ENCODE measurements around the gene PPM1H.
"Not testable (repeated sequence)": the region's sequence is repeated elsewhere in the genome, so short reads cannot be mapped to it uniquely, and the experiment has no call there.

PPM1H gene

GRCh38 chr12:62677355-62677754 lies 257.6 kb downstream of the PPM1H start:
- H3K27ac ChIP-seq = no peak overlapping the region
- peaks cover 8% of the 10 kb centered on the region for H3K36me3 ChIP-seq
- TF ChIP-seq CTCF (IDR thresholded peaks at IDR 0.05) = no peak
- H3K4me1 ChIP-seq (ENCODE audit: control insufficient read depth in 1 of 2, insufficient read depth in 1 of 2, low read depth in 1 of 2, low read length in 1 of 2) = peaks cover 0 to 7% of the 10 kb centered on the region in 2 experiments
- no peak overlapping the region for H3K4me3 ChIP-seq (ENCODE audit: low read depth in 1 of 2, low read length in 1 of 2)
- H3K27me3 ChIP-seq = no peaks in the 10 kb centered on the region
- H3K9me3 ChIP-seq = peaks cover 11% of the 10 kb centered on the region

GRCh38 chr12:62676521-62677307 lies 258.2 kb downstream of the PPM1H start:
- Histone ChIP-seq H3K27ac (no peak overlapping the region), H3K27me3 (no peaks in the 10 kb centered on the region), H3K36me3 (peaks cover 8% of the 10 kb centered on the region), H3K4me3 (ENCODE audit: low read depth in 1 of 2, low read length in 1 of 2) (no peak overlapping the region), H3K4me1 (ENCODE audit: control insufficient read depth in 1 of 2, insufficient read depth in 1 of 2, low read depth in 1 of 2, low read length in 1 of 2) (peaks cover 0 to 7% of the 10 kb centered on the region in 2 experiments), H3K9me3 (peaks cover 11% of the 10 kb centered on the region)
- TF ChIP-seq CTCF (IDR thresholded peaks at IDR 0.05) = no peak

GRCh38 chr12:62673028-62673815 lies 261.7 kb downstream of the PPM1H start:
- Histone ChIP-seq H3K4me1 (ENCODE audit: control insufficient read depth in 1 of 2, insufficient read depth in 1 of 2, low read depth in 1 of 2, low read length in 1 of 2) (no peaks in the 10 kb centered on the region), H3K9me3 (peaks cover 11% of the 10 kb centered on the region), H3K27me3 (no peaks in the 10 kb centered on the region), H3K36me3 (peaks cover 8% of the 10 kb centered on the region), H3K4me3 (ENCODE audit: low read depth in 1 of 2, low read length in 1 of 2) (no peak overlapping the region), H3K27ac (no peak overlapping the region)
- TF ChIP-seq CTCF (IDR thresholded peaks at IDR 0.05) = no peak

GRCh38 chr12:62670986-62671720 lies 263.8 kb downstream of the PPM1H start:
- Histone ChIP-seq H3K36me3 (peaks cover 10% of the 10 kb centered on the region), H3K4me1 (ENCODE audit: control insufficient read depth in 1 of 2, insufficient read depth in 1 of 2, low read depth in 1 of 2, low read length in 1 of 2) (no peaks in the 10 kb centered on the region), H3K9me3 (no peaks in the 10 kb centered on the region), H3K4me3 (ENCODE audit: low read depth in 1 of 2, low read length in 1 of 2) (no peak overlapping the region), H3K27ac (no peak overlapping the region), H3K27me3 (no peaks in the 10 kb centered on the region)
- no peak for TF ChIP-seq CTCF (IDR thresholded peaks at IDR 0.05)

GRCh38 chr12:62668782-62669181 lies 266.2 kb downstream of the PPM1H start:
- Histone ChIP-seq H3K27me3 (no peaks in the 10 kb centered on the region), H3K9me3 (no peaks in the 10 kb centered on the region), H3K4me1 (ENCODE audit: control insufficient read depth in 1 of 2, insufficient read depth in 1 of 2, low read depth in 1 of 2, low read length in 1 of 2) (no peaks in the 10 kb centered on the region), H3K36me3 (peaks cover 10% of the 10 kb centered on the region), H3K27ac (no peak overlapping the region), H3K4me3 (ENCODE audit: low read depth in 1 of 2, low read length in 1 of 2) (no peak overlapping the region)
- no peak for TF ChIP-seq CTCF (IDR thresholded peaks at IDR 0.05)

GRCh38 chr12:62664951-62665350 lies 270.0 kb downstream of the PPM1H start:
- H3K4me3 ChIP-seq (ENCODE audit: low read depth in 1 of 2, low read length in 1 of 2); H3K27ac ChIP-seq; H3K27me3 ChIP-seq; H3K9me3 ChIP-seq; H3K4me1 ChIP-seq (ENCODE audit: control insufficient read depth in 1 of 2, insufficient read depth in 1 of 2, low read depth in 1 of 2, low read length in 1 of 2); H3K36me3 ChIP-seq: not testable (repeated sequence)
